ENCODE data around the gene HERPUD1.
A peak's percentile ranks its signal among the peaks of the same experiment; 100 is the strongest.

GRCh38 chr16:56933828-56934598 is 2.1 kb downstream of the HERPUD1 start:
- no peak for TF ChIP-seq SNAI2 (CRISPR knock-in tag; IDR thresholded peaks at IDR 0.05)
- TF ChIP-seq CREB5 (CRISPR knock-in tag; IDR thresholded peaks at IDR 0.05; ENCODE audit: low read depth): no peak
- TF ChIP-seq ZFP3 (CRISPR knock-in tag; IDR thresholded peaks at IDR 0.05): no peak
- no peak for TF ChIP-seq TOX (CRISPR knock-in tag; IDR thresholded peaks at IDR 0.05; ENCODE audit: borderline replicate concordance)
- peak; percentile 30; the same call in 1 of the 2 replicates for TF ChIP-seq TCF4 (CRISPR knock-in tag; IDR thresholded peaks at IDR 0.05; ENCODE audit: borderline replicate concordance)
- TF ChIP-seq ISL1 (CRISPR knock-in tag; IDR thresholded peaks at IDR 0.05): no peak
- TF ChIP-seq CSDC2 (CRISPR knock-in tag; IDR thresholded peaks at IDR 0.05): no peak
- no peak for TF ChIP-seq BACH2 (CRISPR knock-in tag; IDR thresholded peaks at IDR 0.05; ENCODE audit: borderline replicate concordance)
- no peak for TF ChIP-seq OSR1 (CRISPR knock-in tag; IDR thresholded peaks at IDR 0.05)
- TF ChIP-seq RARB (CRISPR knock-in tag; IDR thresholded peaks at IDR 0.05): no peak
- TF ChIP-seq ZNF8 (CRISPR knock-in tag; IDR thresholded peaks at IDR 0.05): no peak
- TF ChIP-seq PATZ1 (CRISPR knock-in tag; IDR thresholded peaks at IDR 0.05; ENCODE audit: borderline replicate concordance): no peak
- TF ChIP-seq ZFP30 (CRISPR knock-in tag; IDR thresholded peaks at IDR 0.05): no peak

All from SK-N-SH treated with all-trans-retinoic acid at 6 μM for 48 hours (cell line).